B cell (primary cell): Measurements from ENCODE around the gene NAA15. TPM values are rescaled to one million over a fixed set of nuclear protein-coding genes. Genes with fewer than 3 reads are reported as not detected.
A peak's percentile ranks its signal among the peaks of the same experiment; 100 is the strongest.

Experiments used
- ATAC-seq: fragments of 200-7000 bp; cut with Tn5 transposase; one replicate; pipeline ENCODE4 v1.10.0; 2021; ENCODE audit warnings: low read depth, mild to moderate bottlenecking, moderate number of reproducible peaks, moderate library complexity
- CTCF ChIA-PET: fragments of 350-600 bp; sonication (Branson Sonifier 250); formaldehyde crosslinking; loops from one replicate; lab custom pipeline; 2021; ENCODE audit warnings: antibody characterized with exemption, inconsistent platforms; lab: Charles Lee
- POLR2A ChIA-PET: fragments of 350-600 bp; sonication (Branson Sonifier 250); formaldehyde crosslinking; loops from one replicate; lab custom pipeline; 2021; ENCODE audit warnings: antibody characterized with exemption; lab: Charles Lee
- DNase-seq: peaks from one replicate; pipeline ENCODE4 v3.0.0; 2013
- H2AFZ ChIP-seq: 2 replicates; pipeline ENCODE4 v1.6.1; 2012; ENCODE audit warnings: mild to moderate bottlenecking, low read depth, low read length; ENCODE audit not compliant: insufficient read depth, poor library complexity, severe bottlenecking
- H3K27ac ChIP-seq, 2 donors: 1 replicate in 1 of 2; 2 replicates in 1 of 2; pipeline ENCODE4 v1.5.1; 2012 to 2013; ENCODE audit warnings: low read length in 2 of 2, mild to moderate bottlenecking in 2 of 2, moderate library complexity in 1 of 2
- H3K27me3 ChIP-seq, 4 experiments: fragments of 200-600 bp in 1 of 4; sonication (generic) in 1 of 4; replicated peaks in 1 of 4; 1 replicate in 2 of 4; 2 replicates in 2 of 4; pipeline versions ENCODE4 v1.6.1 to v1.7.0; 2013 to 2016; ENCODE audit warnings: low read length in 3 of 4, mild to moderate bottlenecking in 2 of 4, mixed read lengths in 1 of 4, moderate library complexity in 1 of 4; ENCODE audit not compliant: insufficient read depth in 4 of 4, control insufficient read depth in 3 of 4; ENCODE audit errors: control extremely low read depth in 1 of 4
- H3K36me3 ChIP-seq, 2 experiments: replicated peaks in 1 of 2; 1 replicate in 1 of 2; 2 replicates in 1 of 2; pipeline versions ENCODE4 v1.6.1 to v1.7.1; 2013; ENCODE audit warnings: low read length in 1 of 2; ENCODE audit not compliant: insufficient read depth in 2 of 2, control insufficient read depth in 1 of 2; ENCODE audit errors: control extremely low read depth in 1 of 2, extremely low read depth in 1 of 2
- H3K4me1 ChIP-seq, 2 donors: fragments of 200-600 bp in 1 of 2; sonication (generic) in 1 of 2; 1 replicate in 1 of 2; 2 replicates in 1 of 2; pipeline versions ENCODE4 v1.5.1 to v1.6.1; 2013 to 2017; ENCODE audit warnings: low read length in 2 of 2; ENCODE audit not compliant: control insufficient read depth in 2 of 2, insufficient read depth in 2 of 2
- H3K4me2 ChIP-seq: replicated peaks from 2 replicates; pipeline ENCODE3; 2012; ENCODE audit warnings: mild to moderate bottlenecking, low read depth, low read length; ENCODE audit not compliant: poor library complexity, severe bottlenecking
- H3K4me3 ChIP-seq, 5 experiments: fragments of 200-600 bp in 1 of 5; sonication (generic) in 1 of 5; 1 replicate in 3 of 5; 2 replicates in 2 of 5; pipeline versions ENCODE4 v1.5.1 to v1.7.0; 2011 to 2016; ENCODE audit warnings: low read length in 4 of 5, mild to moderate bottlenecking in 4 of 5, low read depth in 2 of 5, control low read depth in 1 of 5, moderate library complexity in 1 of 5; ENCODE audit not compliant: insufficient read depth in 1 of 5; ENCODE audit errors: control extremely low read depth in 1 of 5, extremely low read depth in 1 of 5
- H3K79me2 ChIP-seq: fragments of 200-600 bp; sonication (generic); one replicate; pipeline ENCODE4 v1.6.0; 2016; ENCODE audit warnings: low read length; ENCODE audit not compliant: control insufficient read depth, insufficient read depth
- H3K9ac ChIP-seq: fragments of 200-600 bp; sonication (generic); 2 replicates; pipeline ENCODE4 v1.6.1; 2017; ENCODE audit warnings: mild to moderate bottlenecking, low read length, moderate library complexity
- H3K9me3 ChIP-seq, 3 donors: one replicate each; pipeline versions ENCODE4 v1.6.1 to v1.7.1; 2013; ENCODE audit warnings: low read length in 2 of 3; ENCODE audit not compliant: control insufficient read depth in 2 of 3, insufficient read depth in 1 of 3; ENCODE audit errors: control extremely low read depth in 1 of 3
- H4K20me1 ChIP-seq: 2 replicates; pipeline ENCODE4 v1.6.0; 2012; ENCODE audit warnings: mild to moderate bottlenecking, low read length; ENCODE audit not compliant: insufficient read depth, control insufficient read depth, poor library complexity, severe bottlenecking
- H3K27ac Mint-ChIP-seq: one replicate; pipeline ENCODE4 v1.8.0; 2021; ENCODE audit warnings: mixed read lengths
- H3K27me3 Mint-ChIP-seq: one replicate; pipeline ENCODE4 v1.8.0; 2021; ENCODE audit warnings: mixed read lengths
- H3K4me1 Mint-ChIP-seq: one replicate; pipeline ENCODE4 v1.8.0; 2021; ENCODE audit warnings: mixed read lengths
- H3K4me3 Mint-ChIP-seq: one replicate; pipeline ENCODE4 v1.8.0; 2021; ENCODE audit warnings: mixed read lengths
- H3K9me3 Mint-ChIP-seq: one replicate; pipeline ENCODE4 v1.8.0; 2022; ENCODE audit warnings: mixed read lengths; ENCODE audit not compliant: insufficient read depth
- CTCF ChIP-seq: fragments of 200-600 bp; IDR thresholded peaks from one replicate; pipeline ENCODE4 v1.8.0; 2022; ENCODE audit warnings: antibody characterized with exemption, mild to moderate bottlenecking
- EZH2 ChIP-seq: IDR thresholded peaks from 2 replicates; pipeline ENCODE4 v1.6.1; 2012; ENCODE audit warnings: borderline replicate concordance, low read depth, mild to moderate bottlenecking, moderate library complexity, low read length; ENCODE audit not compliant: insufficient read depth, poor library complexity, severe bottlenecking
- WGBS: methylation state at CpG from one replicate; pipeline ENCODE4 v1.1.5; 2013; ENCODE audit warnings: missing lambda C conversion rate; ENCODE audit not compliant: insufficient coverage; 5-methylcytosine and 5-hydroxymethylcytosine counted together
- intact Hi-C: fragments of 100-400 bp; cut with micrococcal nuclease; formaldehyde crosslinking; loops from one replicate; pipeline ENCODE4 v1.10.0; 2022
- polyA plus RNA-seq: library from polyadenylated mRNA; depleted of rRNA; stranded (reverse); fragments of >200 nt; gene quantifications from 2 replicates; pipeline ENCODE4 v1.2.3, GENCODE V29; 2012
- total RNA-seq, 2 donors: library from RNA; stranded (reverse); fragments of 120-200 nt in 1 of 2; gene quantifications; 1 replicate in 1 of 2; 2 replicates in 1 of 2; pipeline versions ENCODE4 v1.2.3 to v1.2.4, GENCODE V29; 2013 to 2022

The NAA15 gene
- total and polyA plus RNA-seq, 2 donors (not counting 1 experiment from before 2014, with no cell fraction given): 10.0 to 56.7 TPM

GRCh38 chr4:139453371-139454110 lies 152.2 kb downstream of the NAA15 start:
- intact Hi-C loops: loop anchor here (1.0 to 5.0 kb wide), 7 partner anchors 37 to 1069 kb away; partner anchors contain the start of genes ELMOD2, NAA15, SCOC and SETD7
- WGBS: under 1% methylated on average over 76 of the region's 76 CpGs

More at GRCh38 chr4:139453371-139454110, 152.2 kb downstream of the NAA15 start:
- peak overlapping the region; percentile 99 for H3K27ac Mint-ChIP-seq
- Histone ChIP-seq H3K4me3 (peak overlapping the region; percentile 64 to 99 (median 93)), H3K4me1 (peaks cover 28 to 34% of the 10 kb centered on the region in 2 donors), H3K9me3 (no peaks in the 10 kb centered on the region), H3K79me2 (peaks cover 61% of the 10 kb centered on the region), H3K9ac (peak overlapping the region; percentile 93), H2AFZ (peak overlapping the region; percentile 80), H3K27me3 (no peaks in the 10 kb centered on the region), H4K20me1 (peaks cover 22% of the 10 kb centered on the region), H3K36me3 (peaks cover 0 to 1% of the 10 kb centered on the region in 2 experiments), H3K27ac (peak overlapping the region; percentile 97 to 98), H3K4me2 (peak overlapping the region; percentile 83)
- H3K4me3 Mint-ChIP-seq: peak overlapping the region; percentile 96
- ChIA-PET CTCF (interaction anchor here (0.7 to 1.8 kb wide), 9 partner anchors 14 to 372 kb away, joined by 3 to 5 read pairs (median 4); no protein-coding TSS in a partner anchor), POLR2A (interaction anchor here (0.8 to 2.3 kb wide), 8 partner anchors 18 to 438 kb away, joined by 3 to 16 read pairs (median 4); partner anchors contain the start of genes ELF2, NOCT and SETD7)
- peak; percentile 87 for ATAC-seq
- H3K27me3 Mint-ChIP-seq: no peaks in the 10 kb centered on the region
- peak; percentile 98 for DNase-seq
- H3K9me3 Mint-ChIP-seq: no peaks in the 10 kb centered on the region
- TF ChIP-seq CTCF: peak; percentile 42
- TF ChIP-seq EZH2: no peak
- peaks cover 51% of the 10 kb centered on the region for H3K4me1 Mint-ChIP-seq
